Suppressor macrophage treated with lipopolysaccharide for 1 hour (primary cell): ENCODE data around the gene EPHB4.
A peak's percentile ranks its signal among the peaks of the same experiment; 100 is the strongest.
"Not testable (repeated sequence)": the region's sequence is repeated elsewhere in the genome, so short reads cannot be mapped to it uniquely, and the experiment has no call there.

ENCODE experiments used
- DNase-seq, 3 donors: peaks; one replicate each; pipeline ENCODE4 v3.0.0-alpha.2; 2020 to 2022

Gene EPHB4

DNA sequence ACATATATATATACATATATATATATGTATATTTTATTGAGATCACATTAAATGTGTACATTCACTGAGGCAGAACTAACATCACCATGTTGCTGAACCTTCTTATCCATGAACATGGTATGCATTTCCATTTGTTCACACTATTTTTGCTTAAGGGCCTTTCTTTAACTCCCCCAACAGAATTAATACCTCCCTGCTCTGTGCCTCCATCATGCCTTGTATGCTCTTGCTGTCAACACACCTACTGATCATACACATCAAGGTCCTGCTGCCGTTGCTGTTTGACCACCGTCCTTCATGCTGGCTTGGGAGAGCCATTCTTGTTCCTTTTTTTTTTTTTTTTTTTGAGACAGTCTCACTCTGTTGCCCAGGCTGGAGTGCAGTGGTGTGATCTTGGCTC lies 43.5 kb downstream of the EPHB4 start:
- DNase-seq = no peak

DNA sequence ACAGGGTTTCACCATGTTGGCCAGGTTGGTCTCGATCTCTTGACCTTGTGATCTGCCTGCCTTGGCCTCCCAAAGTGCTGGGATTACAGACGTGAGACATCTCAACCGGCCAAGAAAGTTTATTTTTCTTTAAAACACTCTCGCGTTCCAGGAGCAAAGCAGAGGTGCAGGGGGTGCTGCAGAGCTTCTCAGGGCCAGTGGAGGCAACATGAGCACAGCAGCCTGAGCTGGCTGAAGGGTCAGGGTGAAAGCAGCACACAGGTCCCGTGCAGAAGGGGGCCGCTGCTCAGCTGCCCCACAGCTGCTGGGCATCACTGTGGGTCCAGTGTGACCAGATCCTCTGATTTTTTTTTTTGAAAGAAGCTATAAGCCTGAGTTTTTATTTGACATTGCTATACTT lies 46.1 kb downstream of the EPHB4 start:
- no peak for DNase-seq

DNA sequence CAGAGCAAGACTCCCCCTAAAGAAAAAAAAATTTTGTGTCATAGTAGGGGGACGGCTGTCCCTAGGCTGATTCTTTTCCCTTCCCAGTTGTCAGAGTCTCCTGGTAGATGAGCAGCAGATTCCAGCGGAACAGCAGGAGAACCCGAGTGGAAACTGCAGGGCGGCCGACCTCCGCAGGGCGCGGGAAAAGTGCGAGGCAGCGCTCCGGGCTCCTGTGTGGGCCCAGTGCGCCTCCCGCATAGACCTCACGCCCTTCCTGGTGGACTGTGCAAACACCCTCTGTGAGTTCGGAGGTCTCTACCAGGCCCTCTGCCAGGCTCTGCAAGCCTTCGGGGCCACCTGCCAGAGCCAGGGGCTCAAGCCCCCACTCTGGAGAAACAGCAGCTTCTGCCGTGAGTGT lies 48.0 kb downstream of the EPHB4 start:
- no peak for DNase-seq

DNA sequence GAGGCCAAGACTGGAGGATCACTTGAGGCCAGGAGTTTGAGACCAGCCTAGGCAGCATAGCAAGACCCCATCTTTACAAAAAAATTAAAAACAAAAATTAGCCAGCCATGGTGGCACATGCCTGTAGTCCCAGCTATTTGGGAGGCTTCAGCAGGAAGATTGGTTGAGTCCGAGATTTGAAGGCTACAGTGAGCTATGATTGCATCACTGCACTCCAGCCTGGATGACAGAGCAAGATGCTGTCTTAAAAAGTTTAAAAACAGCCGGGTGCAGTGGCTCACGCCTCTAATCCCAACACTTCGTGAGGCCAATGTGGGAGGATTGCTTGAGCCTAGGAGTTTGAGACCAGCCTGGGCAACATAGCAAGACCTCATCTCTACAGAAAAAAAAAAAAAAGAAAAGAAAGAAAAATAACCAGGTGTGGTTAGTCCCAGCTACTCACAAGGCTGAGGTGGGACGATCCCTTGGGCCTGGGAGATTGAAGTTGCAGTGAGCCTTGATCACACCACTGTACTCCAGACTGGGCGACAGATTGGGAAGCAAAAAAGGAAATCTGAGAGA lies 49.2 kb downstream of the EPHB4 start:
- DNase-seq = no peak

DNA sequence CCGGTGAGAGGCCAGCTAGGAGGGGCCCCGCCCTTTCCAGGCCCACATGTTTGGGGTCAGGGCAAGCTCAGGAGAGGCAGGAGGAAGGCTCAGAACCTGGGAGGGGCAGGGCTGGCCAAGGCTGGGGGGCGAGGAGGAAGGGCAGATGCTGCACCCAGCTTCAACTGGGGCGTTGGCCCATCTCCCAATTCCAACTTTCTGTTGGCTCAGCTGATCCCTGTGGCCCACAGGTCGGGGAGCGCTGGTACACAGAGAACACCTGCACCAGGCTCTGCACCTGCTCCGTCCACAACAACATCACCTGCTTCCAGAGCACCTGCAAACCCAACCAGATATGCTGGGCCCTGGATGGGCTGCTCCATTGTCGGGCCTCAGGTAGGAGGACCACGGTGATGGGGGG lies 53.8 kb downstream of the EPHB4 start:
- DNase-seq = no peak

DNA sequence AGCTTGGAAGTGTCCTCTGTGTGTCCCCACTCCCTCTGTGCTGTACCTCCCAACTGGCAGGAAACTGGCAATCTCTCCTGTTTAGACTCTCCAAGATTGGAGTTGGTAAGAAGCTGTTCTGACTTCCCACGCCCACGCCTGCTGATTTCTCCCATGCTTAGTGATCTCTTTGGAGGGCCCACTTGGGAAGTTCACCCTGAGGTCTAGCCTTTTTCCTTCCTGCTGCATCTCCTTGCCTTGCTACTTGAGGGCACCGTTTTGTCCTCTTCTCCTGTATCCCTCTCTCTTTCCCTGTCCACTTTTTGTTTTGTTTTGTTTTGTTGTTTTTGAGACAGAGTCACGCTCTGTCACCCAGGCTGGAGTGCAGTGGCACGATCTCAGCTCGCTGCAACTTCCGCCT lies 58.5 kb downstream of the EPHB4 start:
- DNase-seq = peak in 1 of 3 donors; percentile 17

DNA sequence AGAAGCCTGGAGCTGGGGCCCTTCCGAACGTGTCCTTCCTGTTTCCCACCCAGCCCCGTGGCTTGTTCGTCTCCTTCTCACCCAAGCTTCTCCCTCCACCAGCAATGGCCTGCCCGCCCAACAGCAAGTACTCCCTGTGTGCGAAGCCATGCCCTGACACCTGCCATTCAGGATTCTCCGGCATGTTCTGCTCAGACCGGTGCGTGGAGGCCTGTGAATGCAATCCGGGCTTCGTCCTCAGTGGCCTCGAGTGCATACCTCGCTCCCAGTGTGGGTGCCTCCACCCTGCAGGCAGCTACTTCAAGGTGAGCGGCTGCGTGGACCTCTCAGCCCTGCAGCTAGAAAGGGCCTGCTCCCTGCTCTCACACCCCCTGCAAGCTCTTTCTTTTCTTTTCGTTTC lies 62.1 kb downstream of the EPHB4 start:
- DNase-seq = no peak

DNA sequence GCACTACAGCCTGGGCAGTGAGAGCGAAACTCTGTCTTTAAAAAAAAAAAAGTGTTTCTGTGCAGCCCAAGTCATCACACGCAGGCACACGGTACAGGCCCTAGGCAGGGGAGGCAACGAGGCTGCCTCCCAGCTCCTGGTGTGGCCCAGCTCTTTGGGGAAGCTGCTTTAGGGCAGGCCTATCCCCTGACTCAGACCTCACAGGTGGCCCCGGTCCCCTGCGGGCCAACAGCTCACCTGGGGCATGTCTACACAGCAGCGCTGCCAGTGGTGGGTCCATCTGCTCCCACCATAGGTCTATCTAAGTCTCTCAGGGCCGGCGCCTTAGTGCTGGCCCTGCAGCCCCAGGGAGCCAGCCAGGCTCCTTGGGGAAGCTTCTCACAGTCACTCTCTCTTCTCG lies 62.5 kb downstream of the EPHB4 start:
- no peak for DNase-seq

DNA sequence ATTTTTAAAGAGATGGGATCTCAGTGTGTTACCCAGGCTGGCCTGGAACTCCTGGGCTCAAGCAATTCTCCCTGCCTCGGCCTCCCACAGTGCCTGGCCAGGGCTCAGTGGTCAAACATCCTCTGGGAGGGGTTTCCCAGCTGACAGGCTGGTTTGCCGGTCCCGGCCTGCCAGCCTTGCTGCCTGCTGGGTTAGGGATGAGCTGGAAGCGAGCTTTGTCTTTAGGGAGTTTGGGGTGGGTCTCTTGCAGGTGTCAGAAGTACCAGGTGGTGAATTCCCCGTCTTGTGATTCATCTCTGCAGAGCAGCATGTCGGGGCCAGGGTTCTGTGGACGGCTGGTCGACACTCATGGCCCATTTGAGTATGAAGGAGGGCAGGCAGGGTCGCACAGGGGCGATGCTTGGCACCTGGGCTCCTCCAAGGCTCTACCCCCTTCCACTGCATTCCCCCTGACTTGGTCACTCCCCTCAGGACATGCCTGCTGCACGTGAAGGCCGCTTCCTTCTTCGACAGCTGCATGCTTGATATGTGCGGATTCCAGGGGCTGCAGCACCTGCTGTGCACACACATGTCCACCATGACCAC lies 63.7 kb downstream of the EPHB4 start:
- no peak for DNase-seq

DNA sequence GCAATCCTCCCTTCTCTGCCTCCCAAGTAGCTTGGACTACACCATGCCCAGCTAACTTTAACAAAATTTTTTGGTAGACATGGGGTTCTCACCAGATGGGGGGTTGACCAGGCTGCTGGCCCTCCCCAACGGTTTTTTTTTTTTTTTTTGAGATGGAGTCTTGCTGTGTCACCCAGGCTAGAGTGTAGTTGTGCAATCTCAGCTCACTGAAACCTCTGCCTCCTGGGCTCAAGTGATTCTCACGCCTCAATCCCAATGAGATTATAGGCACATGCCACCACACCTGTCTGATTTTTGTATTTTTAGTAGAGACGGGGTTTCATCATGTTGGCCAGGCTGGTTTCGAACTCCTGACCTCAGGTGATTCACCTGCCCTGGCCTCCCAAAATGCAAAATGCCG lies 64.5 kb downstream of the EPHB4 start:
- DNase-seq = not testable (repeated sequence)

DNA sequence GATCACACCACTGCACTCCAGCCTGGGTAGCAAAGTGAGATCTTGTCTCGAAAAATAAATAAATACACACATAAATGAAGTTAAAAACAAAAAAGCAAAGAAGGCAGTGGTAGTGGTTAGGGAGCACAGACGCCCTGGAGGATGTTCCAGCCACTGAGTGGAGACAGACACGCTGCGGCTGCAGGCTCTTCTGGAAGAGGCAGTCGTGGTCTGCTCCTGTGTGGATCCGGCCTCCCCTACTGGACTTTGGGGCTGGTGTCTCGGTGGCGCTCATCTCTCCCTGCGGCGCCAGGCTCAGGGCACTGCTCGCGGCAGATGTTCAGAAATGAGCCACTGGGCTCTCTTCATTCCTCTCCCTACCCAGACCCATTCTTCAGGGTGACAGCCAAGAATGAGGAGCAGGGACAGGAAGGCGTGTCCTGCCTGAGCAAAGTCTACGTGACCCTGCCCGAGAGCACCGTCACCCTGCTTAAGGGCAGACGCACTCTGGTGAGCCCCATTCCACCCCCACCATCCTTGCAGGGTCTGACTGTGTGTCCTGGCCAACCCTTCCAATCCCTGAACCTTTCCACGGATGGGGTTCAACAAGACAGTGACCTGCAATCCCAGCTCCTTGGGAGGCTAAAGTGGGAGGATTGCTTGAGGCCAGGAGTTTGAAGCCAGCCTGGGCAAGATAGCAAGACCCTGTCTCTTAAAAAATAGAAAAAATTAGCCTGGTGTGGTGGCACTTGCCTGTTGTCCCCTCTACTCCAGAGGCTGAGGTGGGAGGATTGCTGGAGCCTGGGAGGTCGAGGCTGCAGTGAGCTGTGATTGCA lies 67.8 kb downstream of the EPHB4 start:
- no peak for DNase-seq

DNA sequence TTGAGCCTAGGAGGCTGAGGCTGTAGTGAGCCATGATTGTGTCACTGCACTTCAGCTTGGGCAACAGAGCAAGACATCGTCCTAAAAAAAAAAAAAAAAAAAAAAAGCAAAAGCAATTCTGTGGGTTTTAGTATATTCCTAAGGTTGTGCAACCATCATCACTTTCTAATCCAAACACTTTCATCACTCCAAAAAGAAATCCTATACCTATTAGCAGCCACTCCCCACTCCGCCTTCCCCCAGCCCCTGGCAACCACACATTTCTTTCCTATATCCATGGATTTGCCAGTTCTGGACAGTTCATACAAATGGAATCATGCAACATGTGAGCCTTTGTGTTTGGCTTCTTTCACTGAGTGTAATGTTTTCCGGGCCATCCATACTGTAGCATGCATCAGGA lies 73.6 kb downstream of the EPHB4 start:
- DNase-seq = no peak

DNA sequence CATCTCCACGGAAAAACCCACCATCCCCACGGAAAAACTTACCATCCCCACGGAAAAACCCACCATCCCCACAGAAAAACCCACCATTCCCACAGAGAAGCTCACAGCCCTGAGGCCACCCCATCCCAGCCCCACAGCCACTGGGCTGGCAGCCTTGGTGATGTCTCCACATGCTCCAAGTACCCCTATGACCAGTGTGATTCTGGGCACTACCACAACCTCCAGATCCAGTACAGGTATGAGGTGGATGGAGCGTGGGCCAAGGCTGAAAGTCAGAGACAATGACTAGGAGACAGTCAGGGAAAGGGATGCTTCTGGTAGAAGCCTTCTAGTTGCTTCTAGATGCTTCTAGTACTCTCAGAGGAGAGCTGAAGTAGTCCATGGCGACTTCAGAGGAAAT lies 74.3 kb downstream of the EPHB4 start:
- DNase-seq = no peak
